ENCODE data around the gene BCAT1.
"Not testable (repeated sequence)": the region's sequence is repeated elsewhere in the genome, so short reads cannot be mapped to it uniquely, and the experiment has no call there.

Gene BCAT1

GRCh38 chr12:24979329-24979728, 30.4 kb upstream of the BCAT1 start:
- H3K9me3 ChIP-seq (ENCODE audit: control insufficient read depth, insufficient read depth, low read length): no peaks in the 10 kb centered on the region
- H3K4me1 ChIP-seq (ENCODE audit: control insufficient read depth, insufficient read depth, low read length): no peaks in the 10 kb centered on the region
- no peaks in the 10 kb centered on the region for H3K27me3 ChIP-seq (ENCODE audit: control insufficient read depth, insufficient read depth, low read length)
- H3K36me3 ChIP-seq (ENCODE audit: control insufficient read depth, insufficient read depth, low read length): no peaks in the 10 kb centered on the region
- H3K9ac ChIP-seq (ENCODE audit: low read depth, low read length): no peak overlapping the region
- H3K4me3 ChIP-seq (ENCODE audit: low read depth, low read length): no peak overlapping the region

GRCh38 chr12:24977711-24978110, 28.8 kb upstream of the BCAT1 start:
- Histone ChIP-seq H3K36me3 (ENCODE audit: control insufficient read depth, insufficient read depth, low read length) (no peaks in the 10 kb centered on the region), H3K9me3 (ENCODE audit: control insufficient read depth, insufficient read depth, low read length) (no peaks in the 10 kb centered on the region), H3K4me1 (ENCODE audit: control insufficient read depth, insufficient read depth, low read length) (no peaks in the 10 kb centered on the region), H3K4me3 (ENCODE audit: low read depth, low read length) (no peak overlapping the region), H3K27me3 (ENCODE audit: control insufficient read depth, insufficient read depth, low read length) (no peaks in the 10 kb centered on the region), H3K9ac (ENCODE audit: low read depth, low read length) (no peak overlapping the region)

- Histone ChIP-seq H3K9ac (ENCODE audit: low read depth, low read length) (no peak overlapping the region), H3K36me3 (ENCODE audit: control insufficient read depth, insufficient read depth, low read length) (no peaks in the 10 kb centered on the region), H3K4me1 (ENCODE audit: control insufficient read depth, insufficient read depth, low read length) (no peaks in the 10 kb centered on the region), H3K27me3 (ENCODE audit: control insufficient read depth, insufficient read depth, low read length) (no peaks in the 10 kb centered on the region), H3K9me3 (ENCODE audit: control insufficient read depth, insufficient read depth, low read length) (no peaks in the 10 kb centered on the region), H3K4me3 (ENCODE audit: low read depth, low read length) (no peak overlapping the region)
Observed at GRCh38 chr12:24977060-24977459, 28.2 kb upstream of the BCAT1 start.

GRCh38 chr12:24975425-24975824, 26.5 kb upstream of the BCAT1 start:
- Histone ChIP-seq H3K4me3 (ENCODE audit: low read depth, low read length) (no peak overlapping the region), H3K27me3 (ENCODE audit: control insufficient read depth, insufficient read depth, low read length) (no peaks in the 10 kb centered on the region), H3K9me3 (ENCODE audit: control insufficient read depth, insufficient read depth, low read length) (no peaks in the 10 kb centered on the region), H3K36me3 (ENCODE audit: control insufficient read depth, insufficient read depth, low read length) (no peaks in the 10 kb centered on the region), H3K9ac (ENCODE audit: low read depth, low read length) (no peak overlapping the region), H3K4me1 (ENCODE audit: control insufficient read depth, insufficient read depth, low read length) (no peaks in the 10 kb centered on the region)

GRCh38 chr12:24974216-24974615, 25.3 kb upstream of the BCAT1 start:
- no peaks in the 10 kb centered on the region for H3K4me1 ChIP-seq (ENCODE audit: control insufficient read depth, insufficient read depth, low read length)
- no peaks in the 10 kb centered on the region for H3K27me3 ChIP-seq (ENCODE audit: control insufficient read depth, insufficient read depth, low read length)
- no peaks in the 10 kb centered on the region for H3K36me3 ChIP-seq (ENCODE audit: control insufficient read depth, insufficient read depth, low read length)
- no peak overlapping the region for H3K9ac ChIP-seq (ENCODE audit: low read depth, low read length)
- no peak overlapping the region for H3K4me3 ChIP-seq (ENCODE audit: low read depth, low read length)
- H3K9me3 ChIP-seq (ENCODE audit: control insufficient read depth, insufficient read depth, low read length): no peaks in the 10 kb centered on the region

GRCh38 chr12:24972078-24972477, 23.2 kb upstream of the BCAT1 start:
- no peak overlapping the region for H3K4me3 ChIP-seq (ENCODE audit: low read depth, low read length)
- H3K9me3 ChIP-seq (ENCODE audit: control insufficient read depth, insufficient read depth, low read length): no peaks in the 10 kb centered on the region

GRCh38 chr12:24970177-24970576, 21.3 kb upstream of the BCAT1 start:
- Histone ChIP-seq H3K9me3 (ENCODE audit: control insufficient read depth, insufficient read depth, low read length) (no peaks in the 10 kb centered on the region), H3K36me3 (ENCODE audit: control insufficient read depth, insufficient read depth, low read length) (no peaks in the 10 kb centered on the region), H3K27me3 (ENCODE audit: control insufficient read depth, insufficient read depth, low read length) (no peaks in the 10 kb centered on the region), H3K9ac (ENCODE audit: low read depth, low read length) (no peak overlapping the region), H3K4me3 (ENCODE audit: low read depth, low read length) (no peak overlapping the region), H3K4me1 (ENCODE audit: control insufficient read depth, insufficient read depth, low read length) (no peaks in the 10 kb centered on the region)

More at GRCh38 chr12:24972078-24972477, 23.2 kb upstream of the BCAT1 start:
- Histone ChIP-seq H3K27me3 (ENCODE audit: control insufficient read depth, insufficient read depth, low read length) (no peaks in the 10 kb centered on the region), H3K9ac (ENCODE audit: low read depth, low read length) (no peak overlapping the region), H3K4me1 (ENCODE audit: control insufficient read depth, insufficient read depth, low read length) (no peaks in the 10 kb centered on the region), H3K36me3 (ENCODE audit: control insufficient read depth, insufficient read depth, low read length) (no peaks in the 10 kb centered on the region)

- Histone ChIP-seq H3K36me3 (ENCODE audit: control insufficient read depth, insufficient read depth, low read length) (no peaks in the 10 kb centered on the region), H3K27me3 (ENCODE audit: control insufficient read depth, insufficient read depth, low read length) (no peaks in the 10 kb centered on the region), H3K9me3 (ENCODE audit: control insufficient read depth, insufficient read depth, low read length) (no peaks in the 10 kb centered on the region), H3K4me3 (ENCODE audit: low read depth, low read length) (no peak overlapping the region), H3K9ac (ENCODE audit: low read depth, low read length) (no peak overlapping the region), H3K4me1 (ENCODE audit: control insufficient read depth, insufficient read depth, low read length) (peaks cover 5% of the 10 kb centered on the region)
Observed at GRCh38 chr12:24966951-24967564, 18.2 kb upstream of the BCAT1 start.

GRCh38 chr12:24964342-24964741, 15.4 kb upstream of the BCAT1 start:
- Histone ChIP-seq H3K27me3 (ENCODE audit: control insufficient read depth, insufficient read depth, low read length) (no peaks in the 10 kb centered on the region), H3K9me3 (ENCODE audit: control insufficient read depth, insufficient read depth, low read length) (no peaks in the 10 kb centered on the region), H3K4me3 (ENCODE audit: low read depth, low read length) (no peak overlapping the region), H3K36me3 (ENCODE audit: control insufficient read depth, insufficient read depth, low read length) (no peaks in the 10 kb centered on the region), H3K9ac (ENCODE audit: low read depth, low read length) (no peak overlapping the region), H3K4me1 (ENCODE audit: control insufficient read depth, insufficient read depth, low read length) (peaks cover 6% of the 10 kb centered on the region)

GRCh38 chr12:24960222-24960855, 11.4 kb upstream of the BCAT1 start:
- no peak overlapping the region for H3K4me3 ChIP-seq (ENCODE audit: low read depth, low read length)
- H3K36me3 ChIP-seq (ENCODE audit: control insufficient read depth, insufficient read depth, low read length): no peaks in the 10 kb centered on the region
- H3K9me3 ChIP-seq (ENCODE audit: control insufficient read depth, insufficient read depth, low read length): no peaks in the 10 kb centered on the region
- no peaks in the 10 kb centered on the region for H3K27me3 ChIP-seq (ENCODE audit: control insufficient read depth, insufficient read depth, low read length)
- H3K9ac ChIP-seq (ENCODE audit: low read depth, low read length): no peak overlapping the region
- H3K4me1 ChIP-seq (ENCODE audit: control insufficient read depth, insufficient read depth, low read length): peaks cover 8% of the 10 kb centered on the region

- H3K4me1 ChIP-seq (ENCODE audit: control insufficient read depth, insufficient read depth, low read length); H3K27me3 ChIP-seq (ENCODE audit: control insufficient read depth, insufficient read depth, low read length); H3K9me3 ChIP-seq (ENCODE audit: control insufficient read depth, insufficient read depth, low read length); H3K36me3 ChIP-seq (ENCODE audit: control insufficient read depth, insufficient read depth, low read length); H3K9ac ChIP-seq (ENCODE audit: low read depth, low read length); H3K4me3 ChIP-seq (ENCODE audit: low read depth, low read length): not testable (repeated sequence)
Observed at GRCh38 chr12:24956351-24956750, 7.5 kb upstream of the BCAT1 start.

- H3K27me3 ChIP-seq (ENCODE audit: control insufficient read depth, insufficient read depth, low read length): no peaks in the 10 kb centered on the region
- H3K36me3 ChIP-seq (ENCODE audit: control insufficient read depth, insufficient read depth, low read length): no peaks in the 10 kb centered on the region
- no peak overlapping the region for H3K9ac ChIP-seq (ENCODE audit: low read depth, low read length)
- H3K9me3 ChIP-seq (ENCODE audit: control insufficient read depth, insufficient read depth, low read length): no peaks in the 10 kb centered on the region
- peaks cover 2% of the 10 kb centered on the region for H3K4me1 ChIP-seq (ENCODE audit: control insufficient read depth, insufficient read depth, low read length)
- no peak overlapping the region for H3K4me3 ChIP-seq (ENCODE audit: low read depth, low read length)
Observed at GRCh38 chr12:24955853-24956252, 7.0 kb upstream of the BCAT1 start.

Measured in iPS-15b (cell line).